Measurements from ENCODE around the gene SSBP4.

Gene SSBP4

DNA sequence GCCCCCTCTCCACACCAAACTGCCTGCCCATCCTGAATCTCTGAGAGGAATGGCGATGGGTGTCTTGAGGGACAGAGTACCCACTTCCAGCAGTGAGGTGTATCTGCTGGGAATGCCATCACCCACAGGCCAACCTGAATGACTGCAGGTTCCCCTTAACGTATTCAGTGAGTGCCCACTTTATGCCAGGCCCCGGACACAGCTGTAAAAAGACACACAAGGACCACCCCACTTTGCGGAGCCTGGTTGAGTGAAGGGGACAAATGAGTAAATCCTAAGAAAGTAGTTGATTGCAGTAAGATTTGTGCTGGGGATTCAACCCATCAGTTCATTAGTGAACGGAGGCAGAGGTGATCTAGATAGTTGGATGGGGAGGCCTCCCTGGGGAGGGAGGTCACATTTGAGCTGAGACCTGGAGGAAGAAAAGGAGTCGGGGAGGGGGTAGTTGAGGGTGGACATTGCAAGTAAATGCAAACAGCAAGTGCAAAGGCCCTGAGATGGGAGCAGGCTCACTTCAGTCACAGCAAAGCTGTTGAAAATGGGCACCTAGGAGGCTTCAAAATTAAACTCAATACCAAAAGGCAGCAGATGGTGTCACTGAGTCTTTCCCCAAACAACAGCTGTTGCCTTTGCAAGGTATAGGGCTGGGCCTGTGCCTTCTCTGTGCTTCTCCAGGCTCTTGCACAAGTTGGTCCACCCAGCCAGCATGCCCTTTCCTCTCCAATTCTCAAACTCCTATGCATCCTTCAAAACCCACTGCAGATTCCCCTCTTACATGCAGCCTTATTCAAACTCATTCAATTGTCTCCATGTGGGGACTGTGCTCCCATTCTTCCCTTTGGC is 28.9 kb upstream of the SSBP4 start:
- TF ChIP-seq YY1 (IDR thresholded peaks at IDR 0.05; ENCODE audit: low read depth) (no peak), CREB1 (IDR thresholded peaks at IDR 0.05; ENCODE audit: low read depth) (no peak), CEBPB (IDR thresholded peaks at IDR 0.05) (no peak), TAF1 (IDR thresholded peaks at IDR 0.05; ENCODE audit: low read depth) (no peak), EGR1 (IDR thresholded peaks at IDR 0.05) (no peak), EP300 (IDR thresholded peaks at IDR 0.05; ENCODE audit: borderline replicate concordance) (no peak), RAD21 (IDR thresholded peaks at IDR 0.05; ENCODE audit: low read depth) (no peak), TEAD4 (IDR thresholded peaks at IDR 0.05) (no peak), FOXM1 (IDR thresholded peaks at IDR 0.05; ENCODE audit: borderline replicate concordance, low read depth) (no peak), TCF12 (IDR thresholded peaks at IDR 0.05; ENCODE audit: low read depth) (no peak), ZBTB7A (IDR thresholded peaks at IDR 0.05; ENCODE audit: low read depth) (no peak), MAX (IDR thresholded peaks at IDR 0.05) (no peak), NFIC (IDR thresholded peaks at IDR 0.05) (no peak), REST (IDR thresholded peaks at IDR 0.05; ENCODE audit: low read depth) (no peak)
- TF ChIP-seq, protein P1, sequence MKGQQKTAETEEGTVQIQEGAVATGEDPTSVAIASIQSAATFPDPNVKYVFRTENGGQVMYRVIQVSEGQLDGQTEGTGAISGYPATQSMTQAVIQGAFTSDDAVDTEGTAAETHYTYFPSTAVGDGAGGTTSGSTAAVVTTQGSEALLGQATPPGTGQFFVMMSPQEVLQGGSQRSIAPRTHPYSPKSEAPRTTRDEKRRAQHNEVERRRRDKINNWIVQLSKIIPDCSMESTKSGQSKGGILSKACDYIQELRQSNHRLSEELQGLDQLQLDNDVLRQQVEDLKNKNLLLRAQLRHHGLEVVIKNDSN (IDR thresholded peaks at IDR 0.05), result no peak

DNA sequence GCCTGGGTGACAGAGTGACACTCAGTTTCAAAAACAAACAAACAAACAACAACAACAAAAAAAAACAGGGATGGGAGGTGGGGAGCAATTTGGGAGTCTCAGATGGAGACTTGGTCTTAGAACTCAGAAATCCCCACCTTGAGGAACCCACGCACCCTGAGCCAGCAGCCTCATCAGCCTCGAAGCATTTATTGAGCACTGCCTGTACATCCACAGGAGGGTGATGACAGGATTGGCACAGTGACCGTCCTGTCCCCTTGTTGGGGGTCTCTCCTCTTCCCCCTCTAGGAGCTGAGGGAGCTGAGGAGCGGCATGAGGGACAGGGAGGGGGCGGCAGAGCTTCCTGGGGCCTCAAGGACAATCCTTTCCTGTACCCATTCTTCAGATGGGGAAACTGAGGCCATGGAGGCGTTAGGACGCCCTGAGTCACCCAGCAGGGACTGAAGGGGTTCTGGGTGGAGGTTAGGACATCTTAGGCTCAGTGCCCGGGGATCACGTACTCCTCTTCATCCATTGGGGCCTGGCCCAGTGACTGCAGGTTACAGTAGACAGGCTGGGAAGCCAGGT is 27.6 kb upstream of the SSBP4 start:
- TF ChIP-seq REST (IDR thresholded peaks at IDR 0.05; ENCODE audit: low read depth) (no peak), NFIC (IDR thresholded peaks at IDR 0.05) (no peak), EP300 (IDR thresholded peaks at IDR 0.05; ENCODE audit: borderline replicate concordance) (no peak), TEAD4 (IDR thresholded peaks at IDR 0.05) (no peak), TCF12 (IDR thresholded peaks at IDR 0.05; ENCODE audit: low read depth) (no peak)

GRCh38 chr19:18392417-18392816 is 26.8 kb upstream of the SSBP4 start:
- no peak for TF ChIP-seq TAF1 (IDR thresholded peaks at IDR 0.05; ENCODE audit: low read depth)

GRCh38 chr19:18392926-18393325 is 26.3 kb upstream of the SSBP4 start:
- TF ChIP-seq REST (IDR thresholded peaks at IDR 0.05; ENCODE audit: low read depth) (no peak), TCF12 (IDR thresholded peaks at IDR 0.05; ENCODE audit: low read depth) (no peak), TAF1 (IDR thresholded peaks at IDR 0.05; ENCODE audit: low read depth) (no peak), EGR1 (IDR thresholded peaks at IDR 0.05) (no peak), TEAD4 (IDR thresholded peaks at IDR 0.05) (no peak)
- TF ChIP-seq, protein P1 (IDR thresholded peaks at IDR 0.05), result no peak

GRCh38 chr19:18393836-18394235 is 25.4 kb upstream of the SSBP4 start:
- no peak for TF ChIP-seq NFIC (IDR thresholded peaks at IDR 0.05)
- no peak for TF ChIP-seq MAX (IDR thresholded peaks at IDR 0.05)
- no peak for TF ChIP-seq CREB1 (IDR thresholded peaks at IDR 0.05; ENCODE audit: low read depth)
- no peak for TF ChIP-seq REST (IDR thresholded peaks at IDR 0.05; ENCODE audit: low read depth)
- TF ChIP-seq TCF12 (IDR thresholded peaks at IDR 0.05; ENCODE audit: low read depth), result no peak
- no peak for TF ChIP-seq FOXM1 (IDR thresholded peaks at IDR 0.05; ENCODE audit: borderline replicate concordance, low read depth)
- TF ChIP-seq TAF1 (IDR thresholded peaks at IDR 0.05; ENCODE audit: low read depth), result no peak
- no peak for TF ChIP-seq YY1 (IDR thresholded peaks at IDR 0.05; ENCODE audit: low read depth)
- no peak for TF ChIP-seq RAD21 (IDR thresholded peaks at IDR 0.05; ENCODE audit: low read depth)
- TF ChIP-seq TEAD4 (IDR thresholded peaks at IDR 0.05), result no peak

Measured in Ishikawa (cell line).